ENCODE results near the gene FCRL5.
"Not testable (repeated sequence)": the region's sequence is repeated elsewhere in the genome, so short reads cannot be mapped to it uniquely, and the experiment has no call there.

The FCRL5 gene

GRCh38 chr1:157566484-157567300 is 14.4 kb upstream of the FCRL5 start:
- TF ChIP-seq SUZ12 (IDR thresholded peaks at IDR 0.05), result no peak
- no peak for TF ChIP-seq ARNT (IDR thresholded peaks at IDR 0.05)
- POLR2A ChIA-PET, result no interaction called here
- no peak for DNase-seq (ENCODE audit: extremely low spot score)
- CTCF ChIA-PET, result no interaction called here

- ChIA-PET POLR2A (no interaction called here), CTCF (no interaction called here)
- no peak for DNase-seq (ENCODE audit: extremely low spot score)
- no peak for TF ChIP-seq FOXM1 (IDR thresholded peaks at IDR 0.05; ENCODE audit: borderline replicate concordance)
- TF ChIP-seq TARDBP (IDR thresholded peaks at IDR 0.05), result no peak
- no peak for TF ChIP-seq PKNOX1 (IDR thresholded peaks at IDR 0.05)
- TF ChIP-seq ELF4 (IDR thresholded peaks at IDR 0.05), result no peak
- no peak for TF ChIP-seq NFRKB (IDR thresholded peaks at IDR 0.05)
- TF ChIP-seq SP1 (IDR thresholded peaks at IDR 0.05), result no peak
- TF ChIP-seq BHLHE40 (IDR thresholded peaks at IDR 0.05; ENCODE audit: borderline replicate concordance), result no peak
- TF ChIP-seq ARNT (IDR thresholded peaks at IDR 0.05), result no peak
- TF ChIP-seq ZNF384 (IDR thresholded peaks at IDR 0.05), result no peak
- no peak for TF ChIP-seq HDGF (IDR thresholded peaks at IDR 0.05; ENCODE audit: borderline replicate concordance)
- no peak for TF ChIP-seq LEF1 (IDR thresholded peaks at IDR 0.05; ENCODE audit: borderline replicate concordance)
Measured at GRCh38 chr1:157562515-157562914, 10.2 kb upstream of the FCRL5 start.

DNA sequence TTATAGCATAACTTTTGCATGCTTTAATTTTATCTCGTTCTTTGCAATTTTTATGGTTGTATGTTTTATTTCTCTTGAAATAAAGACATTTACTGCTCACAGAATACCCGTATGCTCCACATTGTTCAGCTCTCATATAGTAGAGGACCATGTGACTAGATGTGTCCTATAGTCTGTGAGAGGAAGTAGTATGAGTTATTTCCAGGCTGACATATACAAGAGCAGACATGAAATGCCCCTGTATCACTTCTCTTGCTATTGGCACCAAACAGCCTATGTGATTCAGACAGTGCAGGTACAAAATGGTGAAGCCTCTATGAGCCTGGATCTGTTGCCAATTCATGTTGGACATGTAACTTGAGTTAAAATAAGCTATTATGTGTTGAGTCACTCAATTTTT is 5.8 kb upstream of the FCRL5 start:
- POLR2A ChIA-PET, result no interaction called here
- CTCF ChIA-PET, result no interaction called here
- DNase-seq (ENCODE audit: extremely low spot score), result no peak
- TF ChIP-seq BHLHE40 (IDR thresholded peaks at IDR 0.05; ENCODE audit: borderline replicate concordance) (no peak), PKNOX1 (IDR thresholded peaks at IDR 0.05) (no peak), CTBP1 (IDR thresholded peaks at IDR 0.05; ENCODE audit: borderline replicate concordance) (no peak), ELF4 (IDR thresholded peaks at IDR 0.05) (no peak), FOXM1 (IDR thresholded peaks at IDR 0.05; ENCODE audit: borderline replicate concordance) (no peak), FOXA1 (IDR thresholded peaks at IDR 0.05) (no peak), SUZ12 (IDR thresholded peaks at IDR 0.05) (no peak)

DNA sequence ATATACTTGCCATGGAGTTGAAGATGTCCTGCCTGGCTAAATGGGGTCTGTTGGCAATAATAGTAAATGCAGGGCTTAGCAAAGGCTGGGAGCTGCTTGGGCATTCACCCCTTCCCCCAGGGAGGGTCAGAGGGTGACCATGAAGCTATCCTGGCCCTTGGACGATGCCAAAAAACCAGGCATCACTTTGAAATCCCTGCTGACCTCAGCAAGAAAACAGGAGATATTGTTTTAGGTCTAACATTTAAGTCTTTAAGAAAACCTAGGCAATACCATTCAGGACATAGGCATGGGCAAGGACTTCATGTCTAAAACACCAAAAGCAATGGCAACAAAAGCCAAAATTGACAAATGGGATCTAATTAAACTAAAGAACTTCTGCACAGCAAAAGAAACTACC is 4.2 kb downstream of the FCRL5 start:
- DNase-seq (ENCODE audit: extremely low spot score); CTCF ChIA-PET; POLR2A ChIA-PET: not testable (repeated sequence)

DNA sequence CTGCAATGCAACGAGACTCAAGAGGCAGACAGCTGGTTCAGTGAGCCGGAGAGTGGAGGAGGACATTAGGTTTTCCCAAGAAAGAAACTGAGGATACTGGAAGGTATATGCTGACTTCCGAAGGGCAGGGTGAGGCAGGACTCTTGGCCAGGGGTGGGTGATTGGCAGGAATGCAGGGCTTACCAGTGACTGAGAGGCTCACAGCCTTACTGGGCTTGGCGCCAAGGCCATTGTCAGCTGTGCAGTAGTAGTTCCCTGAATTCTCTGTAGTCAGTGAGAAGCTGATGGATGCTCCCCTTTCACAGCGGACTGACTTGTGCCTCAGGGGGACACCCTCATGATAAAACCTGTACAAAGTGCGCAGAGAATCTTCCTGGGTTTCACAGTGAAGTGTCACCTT is 9.6 kb downstream of the FCRL5 start:
- ChIA-PET CTCF (no interaction called here), POLR2A (no interaction called here)
- TF ChIP-seq ZNF384 (IDR thresholded peaks at IDR 0.05), result no peak
- no peak for TF ChIP-seq FOXM1 (IDR thresholded peaks at IDR 0.05; ENCODE audit: borderline replicate concordance)
- no peak for TF ChIP-seq NFRKB (IDR thresholded peaks at IDR 0.05)
- no peak for TF ChIP-seq LEF1 (IDR thresholded peaks at IDR 0.05; ENCODE audit: borderline replicate concordance)
- no peak for TF ChIP-seq SP1 (IDR thresholded peaks at IDR 0.05)
- TF ChIP-seq FOXK2 (IDR thresholded peaks at IDR 0.05), result no peak
- no peak for TF ChIP-seq PKNOX1 (IDR thresholded peaks at IDR 0.05)
- TF ChIP-seq ARNT (IDR thresholded peaks at IDR 0.05), result no peak
- no peak for TF ChIP-seq CTBP1 (IDR thresholded peaks at IDR 0.05; ENCODE audit: borderline replicate concordance)
- TF ChIP-seq ELF4 (IDR thresholded peaks at IDR 0.05), result no peak
- TF ChIP-seq L3MBTL2 (conservative IDR thresholded peaks at IDR 0.05), result no peak
- TF ChIP-seq BHLHE40 (IDR thresholded peaks at IDR 0.05; ENCODE audit: borderline replicate concordance), result no peak
- TF ChIP-seq TARDBP (IDR thresholded peaks at IDR 0.05), result no peak
- no peak for TF ChIP-seq HDGF (IDR thresholded peaks at IDR 0.05; ENCODE audit: borderline replicate concordance)
- TF ChIP-seq SUZ12 (IDR thresholded peaks at IDR 0.05), result no peak
- no peak for TF ChIP-seq FOXA1 (IDR thresholded peaks at IDR 0.05)
- DNase-seq (ENCODE audit: extremely low spot score), result no peak

DNA sequence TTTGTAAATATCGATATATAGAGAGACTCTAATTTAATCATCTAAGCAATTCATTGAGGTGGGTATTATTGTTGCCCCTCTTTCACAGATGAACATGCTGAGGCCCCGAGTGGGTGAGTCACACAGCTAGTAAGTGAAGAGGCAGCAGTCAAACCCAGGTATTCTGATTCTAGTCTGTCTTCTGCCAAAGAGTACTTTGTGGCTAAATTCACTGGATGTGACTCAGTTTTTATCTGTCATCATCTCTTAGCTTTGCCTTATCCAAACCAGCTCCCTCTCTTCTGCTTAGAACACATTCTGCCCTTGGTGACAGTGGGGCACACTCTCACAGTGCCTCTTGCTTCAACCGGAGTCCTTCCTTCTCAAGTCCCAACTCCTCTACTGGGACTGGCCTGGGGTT is 11.5 kb downstream of the FCRL5 start:
- TF ChIP-seq FOXM1 (IDR thresholded peaks at IDR 0.05; ENCODE audit: borderline replicate concordance) (no peak), LEF1 (IDR thresholded peaks at IDR 0.05; ENCODE audit: borderline replicate concordance) (no peak), FOXK2 (IDR thresholded peaks at IDR 0.05) (no peak), SP1 (IDR thresholded peaks at IDR 0.05) (no peak), FOXA1 (IDR thresholded peaks at IDR 0.05) (no peak), TARDBP (IDR thresholded peaks at IDR 0.05) (no peak), ZNF384 (IDR thresholded peaks at IDR 0.05) (no peak), SUZ12 (IDR thresholded peaks at IDR 0.05) (no peak), PKNOX1 (IDR thresholded peaks at IDR 0.05) (no peak), ARNT (IDR thresholded peaks at IDR 0.05) (no peak), CTBP1 (IDR thresholded peaks at IDR 0.05; ENCODE audit: borderline replicate concordance) (no peak), ELF4 (IDR thresholded peaks at IDR 0.05) (no peak), NFRKB (IDR thresholded peaks at IDR 0.05) (no peak), BHLHE40 (IDR thresholded peaks at IDR 0.05; ENCODE audit: borderline replicate concordance) (no peak)
- DNase-seq (ENCODE audit: extremely low spot score), result no peak
- POLR2A ChIA-PET, result no interaction called here
- CTCF ChIA-PET, result no interaction called here

Measured in HEK293T (cell line).